Measurements from ENCODE around the gene LTB4R.

GRCh38 chr14:24282736-24283135, 28.6 kb upstream of the LTB4R start:
- TF ChIP-seq POLR2A (IDR thresholded peaks at IDR 0.05) (no peak), EP300 (IDR thresholded peaks at IDR 0.05) (no peak)
